ENCODE results near the gene CCT8L2. TPM values are rescaled to one million over a fixed set of nuclear protein-coding genes. Genes with fewer than 3 reads are reported as not detected.

Gene CCT8L2
- total RNA-seq = not detected in 2 replicates

GRCh38 chr22:16592710-16593109, at the start of gene CCT8L2:
TSS of gene CCT8L2 (minus strand) at chr22:16592810. CDS start at chr22:16592550, 260 bp downstream.

Other genes with a start within 250 kb of the CCT8L2 start
- not detected in 2 replicates for gene XKR3, start 232.6 kb upstream of the CCT8L2 start, total RNA-seq

Data from myometrial cell (primary cell).